Measurements from ENCODE around the gene MORN3. TPM values are rescaled to one million over a fixed set of nuclear protein-coding genes. Genes with fewer than 3 reads are reported as not detected.
A peak's percentile ranks its signal among the peaks of the same experiment; 100 is the strongest.

MORN3 gene
- total and polyA plus RNA-seq, 2 of the 4 experiments (the other 2 are of a cell fraction): 0.18 to 0.22 TPM

GRCh38 chr12:121651320-121651719, 18.1 kb downstream of the MORN3 start:
- H4K20me1 ChIP-seq (ENCODE audit: insufficient read depth, low read length): no peaks in the 10 kb centered on the region
- H2BK15ac ChIP-seq (ENCODE audit: low read depth, low read length): no peak overlapping the region
- H3K27ac ChIP-seq (ENCODE audit: insufficient read depth, low read length): no peak overlapping the region
- no peaks in the 10 kb centered on the region for H3K36me3 ChIP-seq (ENCODE audit: control insufficient read depth, insufficient read depth, low read length)
- H2AFZ ChIP-seq (replicated peaks; ENCODE audit: low read length, poor library complexity): no peak overlapping the region
- TF ChIP-seq USF2 (IDR thresholded peaks at IDR 0.05; ENCODE audit: low read depth, low read length): no peak
- no peak for TF ChIP-seq MAFK (IDR thresholded peaks at IDR 0.05; ENCODE audit: low read depth, low read length)
- no peak for TF ChIP-seq CHD1 (IDR thresholded peaks at IDR 0.05; ENCODE audit: low read depth, low read length)
- TF ChIP-seq NFE2L2 (IDR thresholded peaks at IDR 0.05; ENCODE audit: low read depth, low read length): no peak
- no peak for TF ChIP-seq POLR2A (IDR thresholded peaks at IDR 0.05; ENCODE audit: low read depth, low read length)
- TF ChIP-seq CEBPB (IDR thresholded peaks at IDR 0.05; ENCODE audit: low read depth, low read length): no peak
- no peak overlapping the region for H3K4ac ChIP-seq (ENCODE audit: low read depth, low read length)
- H3K9me1 ChIP-seq (ENCODE audit: insufficient read depth, low read length): 0 out of 2 replicates have a peak, but pooled peaks cover 3% of the 10 kb centered on the region
- H4K8ac ChIP-seq (ENCODE audit: low read depth in 2 of 2, low read length in 2 of 2): no peak overlapping the region
- H3K14ac ChIP-seq (replicated peaks; ENCODE audit: low read depth, low read length): no peak overlapping the region
- intact Hi-C loops (cut with micrococcal nuclease): no loop called here
- no TSS peak for BruUV-seq (replicated peaks)
- H2BK5ac ChIP-seq (ENCODE audit: low read depth, low read length, poor library complexity, severe bottlenecking): no peak overlapping the region
- H4K91ac ChIP-seq (ENCODE audit: insufficient read depth, low read depth, low read length): no peak overlapping the region
- no peak overlapping the region for H3K18ac ChIP-seq (ENCODE audit: low read depth, low read length)
- CTCF ChIA-PET: interaction anchor here (0.6 kb wide), 1 partner anchor 360 kb away, joined by 3 read pairs; no protein-coding TSS in a partner anchor
- H2BK20ac ChIP-seq (ENCODE audit: low read depth, low read length): no peak overlapping the region
- no peak overlapping the region for H3K4me2 ChIP-seq (ENCODE audit: low read depth, low read length)
- in situ Hi-C loops (cut with MboI; ENCODE audit: low sequenced_read_pairs): no loop called here
- no peak overlapping the region for H4K5ac ChIP-seq (ENCODE audit: low read depth, low read length)
- H3K9ac ChIP-seq (ENCODE audit: low read depth, low read length): no peak overlapping the region
- no peak overlapping the region for H3K4me3 ChIP-seq (ENCODE audit: insufficient read depth, low read depth, low read length)
- POLR2A ChIA-PET (ENCODE audit: unreplicated experiment): no interaction called here
- no peak overlapping the region for H3K23ac ChIP-seq (ENCODE audit: low read depth, low read length)
- H3K9me3 ChIP-seq (ENCODE audit: control insufficient read depth, insufficient read depth, low read length): no peaks in the 10 kb centered on the region
- no peak overlapping the region for H3K56ac ChIP-seq (ENCODE audit: extremely low read depth, insufficient read depth, low read length)
- H3K79me1 ChIP-seq (ENCODE audit: low read depth in 1 of 2, low read length in 2 of 2): no peaks in the 10 kb centered on the region
- 43% methylated on average over 1 of the region's 8 CpGs; no CpG with 5 or more reads in 1 of the 2 experiments for WGBS, 2 experiments (ENCODE audit: extremely low coverage in 2 of 2, insufficient read length in 1 of 2)
- dilution Hi-C loops (cut with HindIII; ENCODE audit: low sequenced_read_pairs, unreplicated experiment): no loop called here
- DNase-seq (no peak), ATAC-seq (ENCODE audit: low read depth) (no peak)
- H3K27me3 ChIP-seq (ENCODE audit: control insufficient read depth, insufficient read depth, low read length): no peaks in the 10 kb centered on the region
- H2AK5ac ChIP-seq (ENCODE audit: low read depth, low read length): no peak overlapping the region
- no peaks in the 10 kb centered on the region for H3K4me1 ChIP-seq (ENCODE audit: control insufficient read depth, insufficient read depth, low read length)
- no peak overlapping the region for H2BK120ac ChIP-seq (ENCODE audit: low read depth, low read length)
- peak overlapping the region; percentile 65 for H2AK9ac ChIP-seq (replicated peaks; ENCODE audit: low read depth, low read length, poor library complexity)

All from IMR-90 (cell line).